BE2C (cell line): Measurements from ENCODE around the gene TNFAIP8L2.
A peak's percentile ranks its signal among the peaks of the same experiment; 100 is the strongest.

Experiments
- DNase-seq: peaks from one replicate; pipeline ENCODE4 v3.0.0-alpha.2; 2020
- H3K27me3 ChIP-seq: fragments of 250-450 bp; sonication (Bioruptor Pico); 2 replicates; pipeline ENCODE4 v1.5.1; 2020; ENCODE audit warnings: mild to moderate bottlenecking
- H3K36me3 ChIP-seq: fragments of 250-450 bp; sonication (Bioruptor Pico); 2 replicates; pipeline ENCODE4 v1.5.1; 2020; ENCODE audit warnings: mild to moderate bottlenecking
- H3K4me1 ChIP-seq: fragments of 250-450 bp; sonication (Bioruptor Pico); 2 replicates; pipeline ENCODE4 v1.5.1; 2020
- H3K4me3 ChIP-seq: 2 replicates; pipeline ENCODE4 v1.5.1; 2011; ENCODE audit warnings: low read depth, low read length
- H3K9me3 ChIP-seq: fragments of 250-450 bp; sonication (Bioruptor Pico); 2 replicates; pipeline ENCODE4 v1.5.1; 2020
- TF ChIP-seq, protein P1 (sequence below): IDR thresholded peaks from 2 replicates; pipeline ENCODE4 v1.5.1; 2012; ENCODE audit warnings: mild to moderate bottlenecking, low read depth, low read length

The TNFAIP8L2 gene

DNA sequence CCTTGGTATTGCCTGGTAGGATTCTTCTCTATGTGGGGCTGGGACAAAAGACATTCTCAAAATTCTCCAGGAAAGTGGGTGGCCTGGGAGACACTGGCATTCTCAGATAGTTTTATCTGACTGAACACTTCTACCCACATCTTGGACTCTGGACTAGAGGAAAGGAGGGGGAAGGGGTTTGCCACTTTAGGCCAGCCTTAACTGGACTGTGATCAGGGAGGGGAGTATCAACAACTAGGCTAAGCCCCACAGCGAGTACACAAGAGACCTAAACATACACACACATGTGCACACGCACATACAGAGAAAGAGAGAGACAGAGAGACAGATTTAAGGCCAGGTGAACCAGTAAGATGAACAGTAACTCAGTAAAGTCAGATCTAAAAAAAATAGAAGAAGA is 8.8 kb upstream of the TNFAIP8L2 start:
- no peak for DNase-seq
- TF ChIP-seq, protein P1, sequence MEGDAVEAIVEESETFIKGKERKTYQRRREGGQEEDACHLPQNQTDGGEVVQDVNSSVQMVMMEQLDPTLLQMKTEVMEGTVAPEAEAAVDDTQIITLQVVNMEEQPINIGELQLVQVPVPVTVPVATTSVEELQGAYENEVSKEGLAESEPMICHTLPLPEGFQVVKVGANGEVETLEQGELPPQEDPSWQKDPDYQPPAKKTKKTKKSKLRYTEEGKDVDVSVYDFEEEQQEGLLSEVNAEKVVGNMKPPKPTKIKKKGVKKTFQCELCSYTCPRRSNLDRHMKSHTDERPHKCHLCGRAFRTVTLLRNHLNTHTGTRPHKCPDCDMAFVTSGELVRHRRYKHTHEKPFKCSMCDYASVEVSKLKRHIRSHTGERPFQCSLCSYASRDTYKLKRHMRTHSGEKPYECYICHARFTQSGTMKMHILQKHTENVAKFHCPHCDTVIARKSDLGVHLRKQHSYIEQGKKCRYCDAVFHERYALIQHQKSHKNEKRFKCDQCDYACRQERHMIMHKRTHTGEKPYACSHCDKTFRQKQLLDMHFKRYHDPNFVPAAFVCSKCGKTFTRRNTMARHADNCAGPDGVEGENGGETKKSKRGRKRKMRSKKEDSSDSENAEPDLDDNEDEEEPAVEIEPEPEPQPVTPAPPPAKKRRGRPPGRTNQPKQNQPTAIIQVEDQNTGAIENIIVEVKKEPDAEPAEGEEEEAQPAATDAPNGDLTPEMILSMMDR = no peak
- Histone ChIP-seq H3K4me3 (no peak overlapping the region), H3K27me3 (no peaks in the 10 kb centered on the region), H3K36me3 (no peaks in the 10 kb centered on the region), H3K4me1 (peaks cover 5% of the 10 kb centered on the region), H3K9me3 (no peaks in the 10 kb centered on the region)

DNA sequence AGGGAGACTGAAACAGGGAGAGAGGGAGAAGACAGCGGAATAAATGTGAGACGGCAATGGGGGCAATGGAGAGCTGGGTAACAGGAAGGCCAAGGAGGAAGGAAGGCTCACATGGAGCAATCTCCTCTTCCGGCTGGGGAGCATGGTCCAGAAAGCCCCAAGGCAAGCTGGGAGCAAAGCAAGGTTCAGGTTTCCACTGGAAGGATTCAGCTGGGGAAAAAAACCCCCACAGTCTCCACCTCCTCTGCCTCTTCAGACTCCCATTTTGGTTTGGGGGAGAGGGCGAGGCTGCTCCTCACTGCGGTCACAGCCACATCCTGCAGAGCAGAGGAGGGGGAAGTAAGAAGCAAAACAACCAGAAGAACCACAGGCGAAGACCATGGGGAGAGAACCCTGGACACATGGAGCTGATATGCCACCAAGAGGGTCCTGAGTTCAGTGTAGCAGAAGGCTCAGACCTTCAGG is 650 bp downstream of the TNFAIP8L2 start:
- Histone ChIP-seq H3K4me1 (no peaks in the 10 kb centered on the region), H3K9me3 (no peaks in the 10 kb centered on the region), H3K27me3 (no peaks in the 10 kb centered on the region), H3K4me3 (no peak overlapping the region), H3K36me3 (peaks cover 22% of the 10 kb centered on the region)
- TF ChIP-seq, protein P1 = no peak
- DNase-seq = no peak

DNA sequence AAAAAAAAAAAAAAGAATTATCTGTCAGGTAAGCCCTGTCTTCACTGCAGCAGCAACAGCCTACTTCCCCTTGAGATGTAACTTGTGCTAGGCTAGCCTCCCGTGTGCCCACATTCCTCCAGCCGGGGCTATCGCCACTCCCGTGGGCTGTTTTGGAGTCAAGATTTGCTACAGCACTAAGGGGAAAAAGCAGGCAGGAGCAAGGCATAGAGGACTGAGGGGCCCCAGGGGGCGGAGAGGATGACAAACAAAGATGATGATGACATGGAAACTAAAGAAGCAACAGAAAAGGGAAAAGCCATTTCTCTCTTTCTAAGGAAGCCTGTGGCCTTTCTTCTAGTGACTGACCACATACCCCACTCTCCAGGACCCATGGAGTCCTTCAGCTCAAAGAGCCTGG is 1.9 kb downstream of the TNFAIP8L2 start:
- TF ChIP-seq, protein P1 = no peak
- no peaks in the 10 kb centered on the region for H3K9me3 ChIP-seq
- no peaks in the 10 kb centered on the region for H3K4me1 ChIP-seq
- no peaks in the 10 kb centered on the region for H3K27me3 ChIP-seq
- no peak overlapping the region for H3K4me3 ChIP-seq
- H3K36me3 ChIP-seq = peaks cover 22% of the 10 kb centered on the region
- DNase-seq = no peak

DNA sequence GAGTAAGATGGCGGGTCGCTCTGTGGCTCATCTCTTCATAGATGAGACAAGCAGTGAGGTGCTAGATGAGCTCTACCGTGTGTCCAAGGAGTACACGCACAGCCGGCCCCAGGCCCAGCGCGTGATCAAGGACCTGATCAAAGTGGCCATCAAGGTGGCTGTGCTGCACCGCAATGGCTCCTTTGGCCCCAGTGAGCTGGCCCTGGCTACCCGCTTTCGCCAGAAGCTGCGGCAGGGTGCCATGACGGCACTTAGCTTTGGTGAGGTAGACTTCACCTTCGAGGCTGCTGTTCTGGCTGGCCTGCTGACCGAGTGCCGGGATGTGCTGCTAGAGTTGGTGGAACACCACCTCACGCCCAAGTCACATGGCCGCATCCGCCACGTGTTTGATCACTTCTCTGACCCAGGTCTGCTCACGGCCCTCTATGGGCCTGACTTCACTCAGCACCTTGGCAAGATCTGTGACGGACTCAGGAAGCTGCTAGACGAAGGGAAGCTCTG is 2.4 kb downstream of the TNFAIP8L2 start:
- peaks cover 22% of the 10 kb centered on the region for H3K36me3 ChIP-seq
- H3K4me1 ChIP-seq = no peaks in the 10 kb centered on the region
- no peaks in the 10 kb centered on the region for H3K27me3 ChIP-seq
- no peak overlapping the region for H3K4me3 ChIP-seq
- DNase-seq = no peak
- H3K9me3 ChIP-seq = no peaks in the 10 kb centered on the region
- TF ChIP-seq, protein P1 = no peak

DNA sequence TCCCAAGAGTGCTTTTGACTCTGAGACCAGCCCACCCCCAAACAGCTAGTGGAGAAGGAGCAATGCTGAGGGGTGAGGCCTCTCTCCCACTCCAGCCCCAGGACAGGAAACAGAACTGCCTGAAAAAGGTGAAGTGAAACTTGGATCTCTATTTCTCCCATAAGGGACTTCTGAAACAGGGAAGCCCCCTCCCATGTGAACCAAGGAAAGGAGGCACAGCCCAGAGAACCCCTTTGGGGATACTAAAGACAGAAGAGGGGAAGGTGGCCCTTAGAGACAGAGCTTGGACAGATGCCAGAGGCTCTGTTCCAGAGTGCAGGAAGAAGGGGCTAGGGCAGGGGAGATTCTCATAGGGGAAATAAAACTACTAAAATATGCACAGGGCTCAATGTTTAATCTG is 2.9 kb downstream of the TNFAIP8L2 start:
- DNase-seq = no peak
- no peak overlapping the region for H3K4me3 ChIP-seq
- TF ChIP-seq, protein P1 = no peak
- no peaks in the 10 kb centered on the region for H3K27me3 ChIP-seq
- H3K9me3 ChIP-seq = no peaks in the 10 kb centered on the region
- H3K4me1 ChIP-seq = no peaks in the 10 kb centered on the region; the same call in 1 of the 2 replicates
- peaks cover 22% of the 10 kb centered on the region for H3K36me3 ChIP-seq

DNA sequence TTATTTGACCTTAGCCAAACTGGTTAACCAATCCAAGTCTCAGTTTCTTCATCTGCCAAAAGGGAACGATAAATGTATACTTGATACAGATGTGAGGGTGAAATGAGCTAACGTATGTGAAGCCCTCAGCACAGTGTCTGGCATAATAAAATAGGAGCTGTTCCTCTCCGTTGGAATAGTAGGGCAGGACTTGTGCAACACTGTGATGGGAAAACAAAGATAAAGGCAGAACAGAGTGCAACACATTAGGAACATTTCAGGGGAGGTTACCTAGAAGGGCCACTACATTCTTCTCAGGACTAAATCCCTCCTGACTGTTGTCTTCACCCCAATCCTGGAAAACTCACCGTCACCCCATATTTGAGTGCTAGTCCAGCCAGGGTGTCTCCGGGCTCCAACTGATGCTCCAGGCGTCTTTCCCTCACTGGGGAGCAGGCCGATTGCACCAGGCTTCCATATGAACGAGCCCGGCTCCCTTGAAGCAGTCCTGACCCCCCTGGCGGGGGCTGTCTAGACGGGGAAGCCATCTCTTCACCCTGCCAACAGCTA is 8.4 kb downstream of the TNFAIP8L2 start:
- TF ChIP-seq, protein P1 = no peak
- no peaks in the 10 kb centered on the region for H3K27me3 ChIP-seq
- H3K36me3 ChIP-seq = peaks cover 27% of the 10 kb centered on the region
- no peaks in the 10 kb centered on the region; the same call in 1 of the 2 replicates for H3K4me1 ChIP-seq
- no peaks in the 10 kb centered on the region for H3K9me3 ChIP-seq
- no peak for DNase-seq
- H3K4me3 ChIP-seq = peak overlapping the region; percentile 89
